ENCODE measurements around the gene TMEM258. TPM values are rescaled to one million over a fixed set of nuclear protein-coding genes. Genes with fewer than 3 reads are reported as not detected.

The TMEM258 gene
- total and polyA plus RNA-seq, 4 donors, result 43.9 to 229 (median 163) TPM

GRCh38 chr11:61771985-61772455 lies 20.4 kb downstream of the TMEM258 start:
- no peak overlapping the region for H3K27ac ChIP-seq (ENCODE audit: low read depth in 1 of 2, low read length in 1 of 2)
- no peak overlapping the region for H3K9ac ChIP-seq (ENCODE audit: insufficient read depth in 1 of 2, low read length in 2 of 2)
- H3K36me3 ChIP-seq (ENCODE audit: control insufficient read depth in 4 of 4, insufficient read depth in 4 of 4, low read length in 4 of 4), result no peaks in the 10 kb centered on the region
- WGBS, 2 donors, result 49 to 73% methylated on average over 7 of the region's 7 CpGs
- DNase-seq, result peak in 2 of 3 donors; percentile 52 to 62
- H3K4me3 ChIP-seq, result no peak overlapping the region
- H3K27me3 ChIP-seq (ENCODE audit: control insufficient read depth in 3 of 3, insufficient read depth in 3 of 3, low read length in 2 of 3), result no peaks in the 10 kb centered on the region
- no peak for TF ChIP-seq CTCF (IDR thresholded peaks at IDR 0.05; ENCODE audit: control extremely low read depth, extremely low read depth)
- no peak for ATAC-seq (ENCODE audit: insufficient read depth, low FRiP score)
- no peaks in the 10 kb centered on the region for H3K9me3 ChIP-seq (ENCODE audit: control insufficient read depth in 4 of 4, insufficient read depth in 3 of 4, low read length in 3 of 4)
- peaks cover 0 to 26% (median 10%) of the 10 kb centered on the region in 5 donors for H3K4me1 ChIP-seq (ENCODE audit: control insufficient read depth in 5 of 5, insufficient read depth in 5 of 5, low read length in 5 of 5)

- no peak overlapping the region for H3K9ac ChIP-seq (ENCODE audit: insufficient read depth in 1 of 2, low read length in 2 of 2)
- WGBS, 2 donors, result 79 to 83% methylated on average over 15 of the region's 15 CpGs
- no peak for TF ChIP-seq CTCF (IDR thresholded peaks at IDR 0.05; ENCODE audit: control extremely low read depth, extremely low read depth)
- ATAC-seq (ENCODE audit: insufficient read depth, low FRiP score) (no peak), DNase-seq (no peak)
- no peaks in the 10 kb centered on the region for H3K36me3 ChIP-seq (ENCODE audit: control insufficient read depth in 4 of 4, insufficient read depth in 4 of 4, low read length in 4 of 4)
- H3K4me1 ChIP-seq (ENCODE audit: control insufficient read depth in 5 of 5, insufficient read depth in 5 of 5, low read length in 5 of 5), result peaks cover 0 to 26% (median 10%) of the 10 kb centered on the region in 5 donors
- H3K4me3 ChIP-seq, result no peak overlapping the region
- no peaks in the 10 kb centered on the region for H3K27me3 ChIP-seq (ENCODE audit: control insufficient read depth in 3 of 3, insufficient read depth in 3 of 3, low read length in 2 of 3)
- H3K9me3 ChIP-seq (ENCODE audit: control insufficient read depth in 4 of 4, insufficient read depth in 3 of 4, low read length in 3 of 4), result no peaks in the 10 kb centered on the region
- H3K27ac ChIP-seq (ENCODE audit: low read depth in 1 of 2, low read length in 1 of 2), result no peak overlapping the region
Measured at GRCh38 chr11:61771195-61771894, 21.1 kb downstream of the TMEM258 start.

- 85 to 90% methylated on average over 20 of the region's 20 CpGs for WGBS, 2 donors
- peak overlapping the region in 1 of 2 donors; percentile 26 for H3K27ac ChIP-seq (ENCODE audit: low read depth in 1 of 2, low read length in 1 of 2)
- no peak for DNase-seq
- H3K9ac ChIP-seq (ENCODE audit: insufficient read depth in 1 of 2, low read length in 2 of 2), result no peak overlapping the region
- no peaks in the 10 kb centered on the region for H3K27me3 ChIP-seq (ENCODE audit: control insufficient read depth in 3 of 3, insufficient read depth in 3 of 3, low read length in 2 of 3)
- no peak for TF ChIP-seq CTCF (IDR thresholded peaks at IDR 0.05; ENCODE audit: control extremely low read depth, extremely low read depth)
- H3K4me1 ChIP-seq (ENCODE audit: control insufficient read depth in 5 of 5, insufficient read depth in 5 of 5, low read length in 5 of 5), result peaks cover 0 to 27% (median 10%) of the 10 kb centered on the region in 5 donors
- no peaks in the 10 kb centered on the region for H3K9me3 ChIP-seq (ENCODE audit: control insufficient read depth in 4 of 4, insufficient read depth in 3 of 4, low read length in 3 of 4)
- ATAC-seq (ENCODE audit: insufficient read depth, low FRiP score), result no peak
- no peaks in the 10 kb centered on the region for H3K36me3 ChIP-seq (ENCODE audit: control insufficient read depth in 4 of 4, insufficient read depth in 4 of 4, low read length in 4 of 4)
- no peak overlapping the region for H3K4me3 ChIP-seq
Measured at GRCh38 chr11:61769946-61770683, 22.3 kb downstream of the TMEM258 start.
